RCC 7860 (cell line): Measurements from ENCODE around the gene ADI1.
"Not testable (repeated sequence)": the region's sequence is repeated elsewhere in the genome, so short reads cannot be mapped to it uniquely, and the experiment has no call there.

ENCODE experiments used
- DNase-seq: peaks from one replicate; pipeline ENCODE4 v3.0.0-alpha.2; 2015; ENCODE audit warnings: low spot score
- FAIRE-seq: peaks from 2 replicates; lab custom pipeline; 2012; peaks lifted over from hg19 to GRCh38; lab: Jason Lieb, UNC

ADI1 gene

GRCh38 chr2:3450385-3451010 lies 68.8 kb downstream of the ADI1 start:
- FAIRE-seq, result no peak
- DNase-seq, result no peak

GRCh38 chr2:3449936-3450335 lies 69.4 kb downstream of the ADI1 start:
- DNase-seq (no peak), FAIRE-seq (no peak)

- no peak for DNase-seq
- FAIRE-seq, result no peak
These were observed 70.2 kb downstream of the ADI1 start for GRCh38 chr2:3449086-3449485.

GRCh38 chr2:3448441-3448911 lies 70.9 kb downstream of the ADI1 start:
- not testable (repeated sequence) for FAIRE-seq

DNA sequence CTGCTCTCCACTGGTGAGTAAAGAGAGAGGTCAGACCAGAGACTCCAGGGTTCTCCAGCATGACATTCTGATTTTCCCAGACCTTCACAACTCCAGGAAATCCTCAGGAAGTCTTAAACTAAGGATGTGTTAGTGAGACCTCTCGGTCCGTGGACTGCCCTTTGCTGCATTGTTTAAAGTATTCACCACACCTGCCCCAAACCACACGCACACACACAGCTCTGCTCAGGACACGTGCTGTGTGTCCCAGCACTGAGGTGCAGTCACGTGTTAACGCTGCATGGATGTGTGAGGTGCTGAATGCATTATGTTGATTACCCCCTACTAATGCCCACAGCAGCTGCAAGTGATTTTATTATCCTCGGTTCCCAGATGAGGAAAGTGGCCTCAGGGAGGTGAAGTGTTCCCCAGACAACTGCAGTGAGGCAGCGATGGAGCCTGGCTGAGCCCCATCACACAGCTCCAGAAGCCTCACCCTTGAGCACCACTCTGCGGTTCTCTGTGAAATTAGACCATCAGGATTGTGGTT lies 71.5 kb downstream of the ADI1 start:
- DNase-seq, result no peak
- no peak for FAIRE-seq

More at GRCh38 chr2:3448441-3448911, 70.9 kb downstream of the ADI1 start:
- not testable (repeated sequence) for DNase-seq
